Fibroblast of skin of back (primary cell): Measurements from ENCODE around the gene MAN2A2. TPM values are rescaled to one million over a fixed set of nuclear protein-coding genes. Genes with fewer than 3 reads are reported as not detected.

Experiments
- DNase-seq: peaks from one replicate; pipeline ENCODE4 v3.0.0-alpha.2; 2013
- polyA plus RNA-seq, 2 experiments: library from polyadenylated mRNA; unstranded; fragments of 120-200 nt; gene quantifications; one replicate each; pipeline ENCODE4 v1.2.1, GENCODE V29; 2013; ENCODE audit not compliant: insufficient read length in 2 of 2

MAN2A2 gene
- 21.5 TPM for polyA plus RNA-seq (2013, experiment 1 of 2; ENCODE audit: insufficient read length)
- 22.5 TPM for polyA plus RNA-seq (2013, experiment 2 of 2; ENCODE audit: insufficient read length)

DNA sequence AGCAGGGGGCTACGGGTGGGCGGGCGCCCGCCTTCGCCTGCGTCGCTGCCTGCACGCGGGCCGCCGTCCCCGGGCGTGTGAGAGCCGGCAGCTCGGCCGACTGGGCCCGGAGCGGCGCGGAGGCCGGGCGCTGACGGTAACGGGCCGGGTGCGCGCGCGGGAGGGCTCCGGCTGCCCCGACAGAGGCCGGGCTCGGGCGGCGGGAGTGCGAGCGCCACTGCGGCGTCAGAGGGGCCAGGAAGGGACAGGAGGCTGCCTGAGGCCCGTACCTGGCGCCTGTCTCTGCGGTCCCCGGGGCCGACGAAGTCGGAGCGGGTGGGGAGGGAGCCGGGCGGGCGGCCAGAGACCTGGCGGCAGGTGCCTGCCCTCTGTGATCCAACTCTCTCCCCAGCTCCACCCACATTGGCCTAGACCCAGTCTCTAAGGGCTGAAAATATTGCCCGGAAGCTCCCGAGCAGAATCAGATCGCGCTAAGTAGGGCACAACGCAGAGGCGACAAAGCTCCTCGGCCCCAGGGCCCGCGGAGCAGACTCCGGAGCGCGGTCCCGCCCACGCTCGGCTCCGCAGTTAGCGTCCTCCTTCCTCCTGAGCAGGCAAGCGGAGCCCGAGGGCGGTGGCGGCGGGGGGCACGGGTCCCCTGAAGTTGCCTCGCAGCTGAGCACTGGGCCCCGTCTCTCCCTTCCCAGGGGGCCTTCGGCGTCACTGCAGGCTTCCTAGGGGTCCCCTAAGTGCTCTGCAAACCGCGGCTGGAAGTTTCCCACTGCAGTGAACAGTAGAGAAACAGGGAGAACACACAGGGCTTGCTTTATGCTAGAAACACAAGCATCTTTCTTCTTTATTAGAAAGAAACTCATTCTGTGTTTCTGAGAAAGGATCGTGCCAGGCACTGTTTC, at the start of gene MAN2A2:
Gene MAN2A2 (plus strand): TSS at position 463 of the 893 bp plus-strand sequence. CDS start 906 bp downstream, outside the sequence.
- DNase-seq, result peak; percentile 53

DNA sequence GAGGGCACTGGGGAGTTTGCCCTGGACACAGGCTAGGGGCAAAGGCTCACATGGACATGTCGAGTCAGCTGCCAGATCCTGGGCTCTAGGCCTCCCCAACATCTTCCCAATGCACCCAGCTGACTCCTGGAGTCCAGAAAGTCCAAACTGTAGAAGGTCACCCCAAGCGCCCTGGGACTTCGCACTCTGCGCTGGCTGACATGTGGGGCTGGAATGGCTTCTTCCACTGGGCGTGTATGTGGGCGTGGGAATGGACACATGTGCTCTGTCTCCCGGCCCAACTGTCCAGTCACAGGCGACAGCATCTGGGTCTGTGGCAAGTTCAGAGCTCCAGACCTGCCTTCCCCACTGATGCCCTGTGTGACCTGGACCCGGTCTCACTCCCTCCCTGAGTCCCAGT, 48.0 kb upstream of the MAN2A2 start:
- no peak for DNase-seq

DNA sequence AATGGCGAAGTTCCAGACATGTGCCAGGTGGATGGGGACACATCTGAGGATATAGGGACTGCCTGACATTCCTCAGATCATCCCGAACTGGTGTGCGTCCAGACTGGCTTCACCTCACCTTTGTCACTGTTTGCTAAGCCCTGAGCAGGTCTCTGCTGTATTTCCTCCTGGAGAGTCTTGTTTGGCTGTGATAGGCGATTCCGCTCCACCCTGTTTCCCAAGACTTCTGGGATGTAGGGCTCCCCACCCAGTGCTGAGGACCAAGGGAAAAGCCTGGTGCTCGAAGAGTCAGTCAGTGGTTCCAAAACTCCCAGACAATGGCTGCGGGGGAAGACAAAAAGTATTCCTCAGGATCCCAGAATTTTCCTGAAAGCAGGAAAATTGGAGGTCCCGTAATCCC, 45.8 kb upstream of the MAN2A2 start:
- no peak for DNase-seq

- DNase-seq, result no peak
These were observed 45.1 kb upstream of the MAN2A2 start for GRCh38 chr15:90857883-90858443.

- no peak for DNase-seq
These were observed 43.6 kb upstream of the MAN2A2 start for GRCh38 chr15:90859234-90860131.

GRCh38 chr15:90860450-90860849, 42.7 kb upstream of the MAN2A2 start:
- DNase-seq, result no peak

DNA sequence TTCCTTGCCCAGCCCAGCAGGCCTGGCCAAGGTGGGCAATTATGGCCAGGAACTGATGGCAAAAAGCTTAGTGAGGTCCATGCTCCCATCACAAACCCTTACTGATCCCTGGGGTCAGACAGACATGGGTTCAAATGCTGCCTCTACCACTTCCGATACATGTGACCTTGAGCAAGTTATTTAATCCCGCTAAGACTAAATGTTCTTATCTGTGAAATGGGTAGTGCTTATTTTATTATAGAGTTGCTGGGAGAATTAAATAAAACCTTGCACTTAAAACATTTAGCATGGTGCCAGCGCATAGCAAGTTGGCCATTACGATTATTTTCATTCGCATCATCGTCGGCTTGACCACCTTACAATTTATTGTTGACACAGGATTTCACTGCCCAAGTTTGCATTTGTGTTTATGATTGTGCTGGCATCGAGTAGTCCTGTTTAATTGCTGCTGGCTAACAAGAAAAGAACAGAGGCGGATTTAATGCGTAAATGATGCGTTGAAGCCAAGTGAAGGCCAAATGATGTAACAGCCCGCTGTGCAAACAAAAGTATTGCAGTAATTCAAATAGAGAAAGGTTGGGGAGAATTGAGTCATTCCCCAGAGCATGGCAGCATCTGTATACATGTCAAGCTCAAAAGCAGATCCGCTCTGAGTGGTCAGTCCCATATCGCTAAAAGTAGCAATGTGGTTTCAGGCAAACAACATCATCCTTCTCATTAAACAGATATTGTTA, 42.0 kb upstream of the MAN2A2 start:
- DNase-seq, result no peak

GRCh38 chr15:90862487-90862886, 40.6 kb upstream of the MAN2A2 start:
- DNase-seq, result no peak

DNA sequence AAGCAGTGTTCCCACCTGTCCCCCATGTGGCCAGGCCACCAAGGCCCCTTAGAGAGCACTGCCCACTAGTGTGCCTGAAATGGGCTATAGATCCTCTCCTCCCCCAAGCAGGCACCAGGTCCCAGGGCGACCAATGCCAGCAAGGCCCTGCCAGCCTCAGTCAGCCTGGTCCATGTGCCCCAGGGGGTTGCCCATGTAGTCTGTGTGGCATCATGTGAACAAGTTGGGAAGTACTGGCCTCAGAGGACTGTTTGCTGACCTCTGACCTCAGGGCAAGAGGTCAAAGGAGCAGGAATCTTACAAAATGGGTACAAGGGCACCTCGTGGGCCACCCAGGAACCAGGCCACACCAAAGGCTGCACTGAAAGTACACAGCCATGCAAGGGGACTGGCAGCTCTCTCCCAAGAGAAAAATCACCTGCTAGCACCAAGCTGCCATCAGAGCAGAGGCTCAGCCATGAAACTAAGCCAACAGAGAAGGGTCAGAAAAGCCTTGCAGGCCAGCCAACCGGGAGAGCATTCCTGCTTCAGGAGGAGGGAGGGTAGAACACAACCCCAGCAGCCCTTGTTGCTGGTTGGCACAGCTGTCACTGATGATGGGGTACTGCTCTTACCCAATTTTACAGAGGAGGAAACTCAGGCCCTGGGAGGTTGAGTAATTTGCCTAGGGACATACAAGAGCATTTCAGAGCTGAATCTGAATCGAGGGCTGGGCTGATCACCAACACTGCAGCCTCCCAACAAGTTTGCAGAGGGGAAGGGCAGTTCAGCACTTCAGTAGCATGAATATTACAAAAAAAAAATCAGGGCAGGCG, 39.9 kb upstream of the MAN2A2 start:
- DNase-seq, result no peak

DNA sequence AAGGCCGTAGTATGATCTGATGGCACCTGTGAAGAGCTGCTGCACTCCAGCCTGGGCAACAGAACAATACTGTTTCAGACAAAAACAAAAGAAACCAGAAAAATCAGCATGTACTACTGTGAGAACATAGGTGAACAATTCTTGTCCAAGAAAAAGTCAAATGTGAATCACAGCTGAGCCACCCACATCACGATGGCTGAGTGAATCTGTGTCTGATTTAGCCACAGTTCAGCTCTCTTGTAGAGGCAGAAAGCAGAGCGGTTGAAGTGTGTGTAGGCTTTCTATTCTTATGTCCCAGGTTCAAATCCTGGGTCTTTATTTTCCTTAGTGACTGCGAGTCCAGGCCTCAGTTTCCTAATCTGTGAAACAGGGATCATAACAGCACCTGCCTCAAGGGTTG, 39.1 kb upstream of the MAN2A2 start:
- DNase-seq, result no peak

DNA sequence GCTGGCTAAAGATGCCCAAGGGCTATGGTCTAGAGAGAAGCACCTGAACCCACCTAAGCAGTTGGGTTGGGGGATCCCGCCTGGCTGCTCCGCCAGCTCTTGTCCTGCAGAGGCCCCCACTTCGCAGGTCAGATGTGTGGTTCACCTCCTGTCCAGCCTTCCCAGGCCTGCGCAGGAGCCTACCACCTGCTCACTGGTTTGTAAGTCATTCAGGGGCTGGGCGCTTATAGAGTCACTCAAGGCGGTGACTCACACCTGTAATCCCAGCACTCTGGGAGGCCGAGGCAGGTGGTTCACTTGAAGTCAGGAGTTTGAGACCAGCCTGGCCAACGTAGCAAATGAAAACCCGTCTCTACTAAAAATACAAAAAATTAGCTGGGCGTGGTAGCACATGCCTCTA, 38.6 kb upstream of the MAN2A2 start:
- no peak for DNase-seq

DNA sequence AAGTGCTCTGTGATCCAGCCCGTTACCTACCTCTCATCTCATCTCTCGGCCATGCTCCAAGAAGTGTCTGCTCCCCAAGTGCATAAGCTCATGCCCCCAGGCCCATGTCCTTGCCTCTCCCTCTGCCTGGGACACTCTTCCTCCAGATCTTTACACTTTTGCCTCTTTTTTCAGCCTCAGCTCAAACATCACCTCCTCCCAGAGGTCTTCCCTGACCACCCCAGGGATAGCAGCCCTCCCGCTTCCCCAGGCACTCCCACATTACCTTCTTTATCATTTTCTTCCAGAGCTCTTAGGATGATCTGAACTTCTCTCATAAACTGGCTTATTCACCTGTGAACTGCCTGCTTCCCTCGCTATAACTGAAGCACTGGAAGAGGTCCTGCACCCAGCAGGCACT, 37.4 kb upstream of the MAN2A2 start:
- no peak for DNase-seq

DNA sequence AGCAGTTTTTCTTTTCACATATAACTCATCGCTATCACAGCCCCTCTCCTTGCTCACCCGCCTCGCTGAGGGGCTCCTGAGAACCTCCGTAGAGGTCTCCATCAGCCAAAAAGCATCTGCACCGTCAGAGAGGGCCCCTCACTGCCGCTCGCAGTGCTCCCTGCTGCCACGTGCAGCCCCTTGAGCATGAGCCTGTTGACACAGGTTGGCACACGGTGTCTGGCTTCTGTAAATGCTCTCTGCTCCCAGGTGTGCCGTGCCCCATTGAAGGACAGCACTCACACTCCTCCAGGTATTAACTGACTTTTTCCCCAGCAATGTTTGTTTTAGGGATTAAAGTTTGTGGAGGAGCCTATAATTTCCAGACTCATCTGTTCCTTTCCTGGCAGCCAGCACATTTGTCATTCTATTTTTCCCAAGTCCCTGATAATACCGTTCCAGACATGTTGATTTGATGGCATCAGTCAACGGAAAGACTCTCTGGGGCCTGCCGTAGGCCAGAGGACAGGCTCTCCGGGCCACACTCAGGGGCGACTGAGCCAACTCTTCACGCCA, 36.9 kb upstream of the MAN2A2 start:
- DNase-seq, result no peak

GRCh38 chr15:90866800-90867199, 36.3 kb upstream of the MAN2A2 start:
- no peak for DNase-seq

DNA sequence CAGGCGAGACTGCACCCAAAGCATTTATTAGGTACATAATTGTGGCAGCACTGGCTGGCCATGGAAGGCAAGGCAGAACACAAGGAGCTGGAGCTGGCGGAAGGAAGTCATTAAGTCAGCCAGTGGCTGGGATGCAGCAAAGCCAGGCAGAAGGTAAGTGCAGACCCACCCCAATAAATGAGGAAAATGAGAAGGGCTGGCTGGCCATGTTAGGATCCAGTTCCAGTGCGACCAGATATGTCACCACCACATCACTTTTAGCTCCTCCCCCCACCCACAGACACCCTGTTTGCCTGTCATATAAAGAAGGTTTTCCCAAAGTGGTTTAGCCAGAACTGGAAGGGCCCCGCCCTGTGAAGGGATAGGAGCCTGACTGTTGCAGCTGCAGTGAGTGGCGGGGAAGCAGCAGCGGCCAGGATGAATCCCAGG, 34.8 kb upstream of the MAN2A2 start, which contains the start of gene FURIN:
Gene FURIN (plus strand): TSS at position 328 of the 429 bp plus-strand sequence. CDS start 7,153 bp downstream, outside the sequence.
- no peak for DNase-seq

DNA sequence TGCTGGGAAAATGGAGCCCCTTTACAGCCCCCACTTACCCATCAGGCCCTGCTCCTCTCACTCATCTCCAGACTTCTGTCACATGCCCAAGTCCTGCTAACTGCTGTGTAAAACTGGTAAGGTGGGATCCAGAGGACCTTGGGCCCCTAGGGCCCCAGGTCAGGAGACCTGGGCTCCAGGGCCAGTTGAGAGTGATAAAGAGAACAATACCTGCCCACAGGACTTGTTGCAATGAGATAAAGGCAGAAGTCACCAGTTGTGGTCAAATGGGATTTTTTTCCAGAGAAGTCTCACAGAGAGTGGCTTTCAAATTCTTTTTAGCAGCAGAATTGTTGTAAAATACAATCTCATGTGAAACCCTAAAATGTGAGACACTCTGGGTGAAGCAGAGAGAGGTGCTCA, 34.0 kb upstream of the MAN2A2 start:
- DNase-seq, result no peak

DNA sequence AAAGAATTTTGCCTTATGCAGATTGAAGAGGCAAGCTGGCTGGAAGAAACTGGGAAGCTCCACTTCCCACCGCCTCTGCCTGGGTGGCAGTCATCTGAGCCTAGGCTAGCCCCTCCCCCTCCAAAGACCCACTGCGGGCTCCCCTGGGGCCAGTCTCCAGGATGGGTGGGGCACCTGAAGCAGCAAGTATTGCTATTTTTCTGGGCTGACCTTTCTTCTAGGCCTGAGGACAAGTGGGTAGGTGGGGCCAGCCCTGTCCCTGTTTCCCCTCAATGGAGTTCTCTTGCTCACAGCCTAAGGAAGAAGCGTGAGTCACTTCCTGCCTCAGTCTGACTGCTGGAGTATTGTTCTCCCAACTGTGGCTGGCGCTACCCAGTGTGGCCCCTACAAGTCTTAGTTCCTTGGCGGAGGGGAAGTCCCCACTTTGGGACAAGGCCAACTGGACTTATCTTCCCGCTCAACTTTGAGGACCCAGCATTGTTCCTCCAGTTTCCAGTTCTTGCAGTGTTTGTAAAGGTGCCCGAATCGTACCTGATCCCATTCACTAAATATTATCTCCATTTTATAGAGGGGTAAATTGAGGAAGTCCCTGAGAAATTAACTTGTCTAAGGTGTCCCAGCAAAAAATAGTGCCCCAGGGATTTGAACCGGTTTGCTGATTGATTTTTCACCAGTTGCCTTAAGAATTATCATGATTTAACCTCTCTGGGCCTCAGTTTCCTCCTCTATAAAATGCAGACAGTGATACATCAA, 33.3 kb upstream of the MAN2A2 start:
- peak; percentile 93 for DNase-seq

- no peak for DNase-seq
These were observed 32.6 kb upstream of the MAN2A2 start for GRCh38 chr15:90870354-90871138.

- no peak for DNase-seq
These were observed 31.9 kb upstream of the MAN2A2 start for GRCh38 chr15:90871139-90871715.
